ENCODE measurements around the gene TNFSF13.

The TNFSF13 gene

GRCh38 chr17:7575959-7576358 lies 17.4 kb downstream of the TNFSF13 start:
- no peak for DNase-seq

GRCh38 chr17:7576432-7576937 lies 17.9 kb downstream of the TNFSF13 start:
- DNase-seq: no peak

- no peak for DNase-seq
Measured at GRCh38 chr17:7577327-7578199, 19.0 kb downstream of the TNFSF13 start.

GRCh38 chr17:7579001-7579833 lies 20.7 kb downstream of the TNFSF13 start, which contains the start of gene CD68:
Gene CD68 (plus strand): TSS chr17:7579638. CDS start chr17:7579678, 40 bp downstream.
- DNase-seq: peak; percentile 68

- DNase-seq: peak; percentile 22
Measured at GRCh38 chr17:7579834-7580603, 21.5 kb downstream of the TNFSF13 start.

GRCh38 chr17:7580604-7581575 lies 22.3 kb downstream of the TNFSF13 start:
- peak; percentile 21 for DNase-seq

- peak; percentile 44 for DNase-seq
Measured at GRCh38 chr17:7582396-7583252, 24.1 kb downstream of the TNFSF13 start.

GRCh38 chr17:7583253-7584109 lies 24.9 kb downstream of the TNFSF13 start, which contains the start of gene MPDU1:
Gene MPDU1 (plus strand): TSS chr17:7583852. CDS start chr17:7583863, 11 bp downstream.
- peak; percentile 99 for DNase-seq

GRCh38 chr17:7586673-7587419 lies 28.3 kb downstream of the TNFSF13 start:
- DNase-seq: no peak

GRCh38 chr17:7587420-7588151 lies 29.0 kb downstream of the TNFSF13 start:
- DNase-seq: peak; percentile 51

GRCh38 chr17:7588553-7589203 lies 30.1 kb downstream of the TNFSF13 start:
- DNase-seq: peak; percentile 29

- peak; percentile 88 for DNase-seq
Measured at GRCh38 chr17:7589204-7589868, 30.8 kb downstream of the TNFSF13 start.

GRCh38 chr17:7589891-7590691 lies 31.5 kb downstream of the TNFSF13 start, which contains the start of gene SOX15:
Gene SOX15 (minus strand): TSS chr17:7590094. CDS start chr17:7589676, 418 bp downstream.
- peak; percentile 44 for DNase-seq

GRCh38 chr17:7590743-7591142 lies 32.2 kb downstream of the TNFSF13 start:
- DNase-seq: no peak

GRCh38 chr17:7591596-7591995 lies 33.0 kb downstream of the TNFSF13 start:
- DNase-seq: no peak
